ENCODE measurements around the gene TMEM201.
A peak's percentile ranks its signal among the peaks of the same experiment; 100 is the strongest.

Gene TMEM201

DNA sequence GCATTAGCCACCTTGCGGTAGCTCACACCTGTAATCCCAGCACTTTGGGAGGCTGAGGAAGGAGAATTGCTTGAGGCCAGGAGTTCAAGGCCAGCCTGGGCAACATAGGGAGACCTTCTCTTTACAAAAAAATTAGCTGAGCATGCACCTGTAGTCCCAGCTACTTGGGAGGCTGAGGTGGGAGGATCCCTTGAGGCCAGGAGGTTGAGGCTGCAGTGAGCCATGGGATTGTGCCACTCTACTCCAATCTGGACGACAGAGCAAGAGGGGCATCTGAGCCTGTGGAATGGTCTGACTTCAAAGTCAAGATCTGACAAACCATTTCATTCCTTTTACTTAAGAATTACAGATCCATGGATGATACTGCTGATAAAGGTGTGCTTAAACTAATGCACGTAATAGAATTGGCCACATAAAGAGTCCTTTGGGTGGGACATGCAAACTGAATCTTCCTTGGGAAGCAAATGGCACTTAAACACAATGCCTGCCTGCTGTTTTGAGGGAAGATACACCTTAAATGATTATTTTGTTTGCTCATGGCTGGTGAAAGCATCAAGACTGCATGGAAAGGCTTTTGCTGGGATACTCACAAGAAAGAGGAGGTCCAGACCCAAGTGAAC, 2.5 kb upstream of the TMEM201 start:
- DNase-seq, result no peak

DNA sequence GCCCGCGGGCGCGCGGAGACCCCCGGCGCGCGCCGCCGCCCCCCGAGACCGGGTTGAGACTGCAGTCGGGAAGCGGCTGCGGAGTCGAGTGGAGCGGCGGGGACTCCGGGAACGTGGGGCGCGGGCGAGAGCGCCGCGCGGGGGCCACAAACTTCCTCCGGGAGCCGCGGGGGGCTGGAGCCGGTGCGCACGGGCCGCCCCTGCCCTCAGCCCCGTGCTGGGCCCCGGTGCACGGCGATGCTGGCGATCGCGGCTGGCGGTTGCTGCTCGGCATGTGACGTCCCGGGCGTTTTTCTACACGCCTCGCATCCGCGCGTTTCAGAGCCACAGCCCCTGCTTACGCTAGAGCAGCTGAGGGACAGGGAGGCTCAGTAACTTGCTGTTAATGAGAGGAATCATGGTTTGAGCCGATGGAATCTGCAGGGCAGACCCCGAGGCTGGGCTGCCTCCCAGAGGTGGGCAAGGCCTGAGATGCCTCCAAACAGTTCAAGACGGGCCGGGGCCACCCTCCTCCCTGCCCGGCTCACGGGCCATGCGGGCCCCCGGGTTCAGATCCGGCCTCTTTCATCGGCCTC, 520 bp downstream of the TMEM201 start:
- DNase-seq, result peak; percentile 18

DNA sequence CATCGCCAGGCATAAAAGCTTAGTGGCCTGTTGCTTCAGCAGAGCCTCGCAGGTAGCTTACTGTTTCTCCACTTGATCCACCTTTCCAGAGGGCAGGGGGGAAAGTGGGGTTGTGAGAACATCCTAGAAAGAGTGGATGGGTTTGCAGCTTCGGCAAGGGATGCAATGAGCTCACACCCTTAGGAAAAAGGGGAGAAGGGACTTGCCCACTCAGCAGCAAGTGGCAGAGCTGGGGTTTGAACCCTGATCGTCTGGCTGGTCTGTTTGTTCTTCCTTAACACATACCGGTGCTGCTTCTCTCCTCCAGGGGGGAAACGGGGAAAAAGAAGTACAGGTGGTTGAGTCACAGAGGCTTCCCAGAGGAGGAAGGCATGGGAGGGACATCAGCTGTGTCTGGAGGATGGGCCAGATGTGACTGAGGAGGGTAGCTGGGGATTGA, 1.0 kb downstream of the TMEM201 start:
- no peak for DNase-seq

DNA sequence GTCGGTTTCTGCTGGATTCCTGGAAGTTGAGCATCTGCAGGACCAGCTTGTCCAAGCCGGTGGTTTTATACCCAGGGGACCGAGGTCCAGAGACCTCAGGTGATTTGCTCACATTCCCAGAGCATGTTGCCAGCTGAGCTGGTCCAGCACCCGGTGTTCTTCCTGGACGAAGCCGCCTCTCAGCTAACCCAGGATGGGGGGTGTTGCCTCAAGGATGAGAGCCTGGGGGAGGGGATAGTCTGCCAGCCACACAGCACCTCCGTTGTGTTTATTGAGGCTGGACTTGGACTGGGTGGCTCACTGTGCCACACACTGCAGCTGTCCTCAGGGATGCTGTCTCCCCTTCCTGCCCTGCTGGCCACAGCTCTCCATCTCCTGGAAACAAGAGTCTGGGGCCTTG, 1.5 kb downstream of the TMEM201 start:
- no peak for DNase-seq

DNA sequence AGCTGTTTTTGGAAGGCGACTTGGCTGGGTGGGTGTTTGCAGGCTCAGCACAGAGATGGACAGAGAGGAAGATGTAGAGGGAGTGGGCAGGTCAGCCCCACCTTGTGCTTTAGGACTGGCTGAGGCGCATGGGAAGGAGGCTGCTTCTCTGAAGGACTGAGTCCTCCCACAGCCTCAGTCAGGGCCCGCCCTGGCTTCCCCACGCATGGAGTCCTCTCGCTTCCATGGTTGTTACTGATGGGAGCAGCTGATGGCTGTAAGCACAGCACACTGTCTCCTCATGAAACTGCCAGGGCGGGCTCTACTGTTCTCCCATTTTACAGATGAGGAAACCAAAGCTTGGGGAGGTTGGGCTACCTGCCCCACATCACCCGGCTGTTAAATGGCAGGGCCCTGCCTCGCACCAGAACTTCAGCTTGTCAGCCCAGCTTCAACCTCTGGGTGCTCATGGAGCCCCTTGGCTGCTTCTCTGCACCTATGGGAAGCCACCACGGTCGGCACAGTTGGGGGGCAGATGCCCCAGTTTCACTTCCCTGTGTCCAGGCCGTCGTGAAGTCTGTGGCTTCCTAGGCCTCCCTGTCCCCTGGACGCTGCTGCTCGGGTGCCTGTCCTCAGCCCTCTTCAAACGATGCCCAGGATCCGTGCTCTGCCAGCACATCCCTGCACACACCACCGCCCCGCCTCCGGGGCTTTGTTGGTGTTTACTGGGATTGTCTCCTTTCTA, 2.4 kb downstream of the TMEM201 start:
- no peak for DNase-seq

DNA sequence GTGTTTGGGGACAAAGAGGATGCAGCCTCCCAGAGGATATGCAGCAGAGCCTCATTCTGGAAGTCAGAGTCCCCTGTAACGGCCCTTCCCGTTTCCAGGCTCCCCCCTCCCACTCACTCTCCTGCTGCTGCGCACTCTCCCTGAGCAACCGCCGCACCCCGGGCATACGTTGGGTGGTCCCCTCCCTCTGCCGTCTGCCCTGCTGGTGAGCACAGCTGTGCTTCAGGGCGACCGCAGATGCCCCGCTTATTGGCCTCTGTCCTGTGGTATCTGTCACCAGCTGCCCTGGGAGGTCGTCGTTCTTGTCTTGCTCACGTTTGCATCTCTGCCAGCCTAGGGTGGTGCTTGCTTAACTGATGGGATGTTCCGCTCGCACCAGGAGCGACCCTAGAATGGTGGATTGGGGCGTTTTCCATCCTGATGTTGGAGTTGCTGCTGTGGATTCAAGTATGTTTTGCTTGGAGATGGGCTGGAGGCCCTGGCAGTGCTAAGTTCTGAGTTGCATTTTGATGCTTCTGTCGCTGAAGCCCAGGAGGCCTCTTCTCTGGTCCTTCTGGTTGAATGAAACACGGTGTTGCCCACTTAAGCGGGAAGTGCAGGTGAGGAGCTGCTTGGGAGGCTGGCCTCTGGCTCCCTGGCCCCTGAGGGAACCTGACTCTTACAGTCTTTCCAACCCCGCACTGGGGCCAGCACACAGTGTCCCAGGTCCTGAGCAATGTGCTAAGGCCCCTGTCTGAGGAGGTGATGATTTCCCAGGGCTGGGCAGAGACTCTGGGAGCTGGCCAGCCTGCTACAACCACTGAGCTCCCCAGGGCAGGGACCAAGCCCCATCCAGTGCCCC, 3.2 kb downstream of the TMEM201 start:
- DNase-seq, result no peak

DNA sequence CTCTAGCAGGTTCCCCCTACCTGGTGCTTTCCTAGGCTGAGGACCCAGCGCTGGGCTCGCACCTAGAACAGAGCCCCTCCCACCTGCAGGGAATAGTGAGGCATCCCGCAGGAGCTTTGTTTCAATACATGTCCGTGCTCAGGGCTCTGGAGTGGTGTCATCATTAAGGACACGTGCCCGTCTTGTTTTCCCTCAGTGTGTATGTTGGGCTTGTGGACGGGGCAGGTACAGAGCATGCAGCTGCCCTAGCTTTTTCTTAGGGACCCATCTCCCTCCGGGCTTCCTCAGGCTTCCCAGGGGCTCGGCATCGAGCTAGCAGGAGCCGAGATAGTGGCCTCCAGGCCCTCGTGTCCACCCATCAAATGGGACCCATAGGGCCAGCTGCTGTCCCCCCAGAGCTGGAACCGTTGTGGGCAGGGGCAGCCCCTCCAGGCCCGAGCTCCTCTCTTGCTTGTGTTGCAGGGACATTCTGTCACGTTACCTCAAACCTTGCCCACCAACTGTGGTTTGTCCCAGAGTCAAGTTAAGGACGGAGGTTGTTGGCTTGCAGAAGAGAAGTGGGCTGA, 3.9 kb downstream of the TMEM201 start:
- DNase-seq, result no peak

DNA sequence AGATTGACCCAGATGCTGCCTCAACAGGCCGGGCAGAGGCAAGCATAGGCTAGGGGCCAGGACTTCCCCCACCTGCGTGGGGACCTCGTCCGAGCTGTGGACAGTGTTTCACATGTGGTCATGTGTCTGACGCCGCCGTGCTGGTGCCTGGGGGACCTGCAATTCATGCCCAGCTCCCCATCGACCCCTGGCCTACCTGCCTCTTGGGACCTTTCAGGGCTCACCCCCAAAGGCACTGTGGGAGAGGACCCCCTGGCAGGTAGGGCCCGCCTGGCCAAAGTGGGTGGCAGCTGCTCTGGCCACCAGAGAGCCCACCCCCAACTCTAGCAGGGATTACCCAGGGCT, 4.4 kb downstream of the TMEM201 start:
- DNase-seq, result no peak

DNA sequence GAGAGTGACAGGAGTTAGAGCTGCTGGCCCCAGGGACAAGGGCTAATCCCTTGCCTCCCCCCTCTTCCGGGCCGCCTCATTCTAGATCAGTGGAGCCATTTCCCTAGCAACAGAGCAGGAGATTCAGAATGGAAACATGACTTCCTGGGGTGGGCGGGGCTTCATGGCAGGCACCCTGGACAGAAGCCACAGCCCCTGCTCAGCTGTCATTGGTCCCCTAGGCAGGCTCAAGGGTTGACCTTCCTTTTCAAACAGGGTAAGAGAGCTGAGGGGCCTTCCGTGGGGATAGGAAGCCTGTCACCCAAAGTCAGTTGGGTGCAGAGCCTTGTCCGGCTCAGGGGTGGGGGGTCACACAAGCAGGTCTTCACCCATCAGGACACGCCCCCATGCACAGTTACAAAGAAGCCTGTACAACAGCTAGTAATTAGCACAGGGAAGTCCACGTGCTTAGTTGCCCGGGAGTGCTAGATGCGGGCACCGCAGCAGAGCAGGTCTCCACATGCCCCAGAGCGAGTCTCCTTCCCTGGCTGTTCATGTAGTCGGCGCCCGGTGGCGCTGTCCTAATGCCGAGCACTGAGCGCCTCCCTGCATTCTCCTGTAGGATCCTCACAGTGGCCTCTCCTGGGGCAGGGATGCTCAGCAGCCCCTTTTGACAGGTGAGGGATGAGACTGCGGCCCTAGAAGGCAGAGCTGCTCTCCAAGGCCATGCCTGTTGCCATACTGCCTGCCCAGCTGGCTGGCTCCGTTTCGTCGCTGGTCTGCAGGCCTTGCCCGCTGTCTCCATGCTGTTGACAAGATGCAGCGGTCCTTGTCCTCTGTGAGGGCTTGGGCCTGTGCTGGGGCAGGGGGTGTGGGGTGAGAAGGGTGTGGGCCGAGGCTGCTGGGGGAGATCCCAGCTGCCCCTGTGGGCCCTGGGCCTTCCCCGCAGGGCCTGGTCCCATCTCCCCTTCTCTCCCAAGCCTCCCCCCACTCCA, 5.1 kb downstream of the TMEM201 start:
- peak; percentile 38 for DNase-seq

DNA sequence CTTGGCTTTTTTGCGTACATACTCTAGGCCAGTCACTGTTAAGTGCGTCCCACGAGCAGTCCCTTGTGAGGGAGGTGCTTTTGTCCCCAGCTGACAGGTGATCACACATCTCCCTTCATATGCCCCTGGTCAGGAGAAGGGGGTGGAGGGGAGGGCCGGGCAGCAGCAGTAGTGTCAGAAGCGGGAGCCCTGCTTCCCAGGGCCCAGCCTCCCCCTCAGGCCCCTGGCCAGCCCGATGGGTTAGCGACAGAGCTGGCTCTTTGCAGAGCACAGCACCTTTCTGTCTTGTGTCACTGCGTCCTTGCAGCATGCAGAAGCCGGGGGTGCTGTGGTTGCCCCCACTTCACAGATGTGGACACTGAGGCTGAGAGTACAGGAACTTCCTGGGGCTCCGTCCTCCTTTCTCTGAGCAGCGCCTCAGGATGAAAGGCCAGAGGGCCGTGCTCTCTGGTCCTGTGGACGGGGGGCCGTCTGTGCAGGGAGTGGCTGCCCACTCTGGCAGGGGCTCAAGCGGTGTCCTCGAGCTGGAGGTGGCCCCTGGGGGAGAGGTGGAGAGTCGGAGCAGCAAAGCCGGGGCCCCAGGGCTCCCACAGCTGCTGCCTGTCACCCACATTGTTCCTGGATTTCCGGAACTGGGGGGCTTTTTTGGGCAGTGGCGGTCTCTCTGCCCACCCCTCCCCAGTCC, 5.9 kb downstream of the TMEM201 start:
- DNase-seq, result no peak

DNA sequence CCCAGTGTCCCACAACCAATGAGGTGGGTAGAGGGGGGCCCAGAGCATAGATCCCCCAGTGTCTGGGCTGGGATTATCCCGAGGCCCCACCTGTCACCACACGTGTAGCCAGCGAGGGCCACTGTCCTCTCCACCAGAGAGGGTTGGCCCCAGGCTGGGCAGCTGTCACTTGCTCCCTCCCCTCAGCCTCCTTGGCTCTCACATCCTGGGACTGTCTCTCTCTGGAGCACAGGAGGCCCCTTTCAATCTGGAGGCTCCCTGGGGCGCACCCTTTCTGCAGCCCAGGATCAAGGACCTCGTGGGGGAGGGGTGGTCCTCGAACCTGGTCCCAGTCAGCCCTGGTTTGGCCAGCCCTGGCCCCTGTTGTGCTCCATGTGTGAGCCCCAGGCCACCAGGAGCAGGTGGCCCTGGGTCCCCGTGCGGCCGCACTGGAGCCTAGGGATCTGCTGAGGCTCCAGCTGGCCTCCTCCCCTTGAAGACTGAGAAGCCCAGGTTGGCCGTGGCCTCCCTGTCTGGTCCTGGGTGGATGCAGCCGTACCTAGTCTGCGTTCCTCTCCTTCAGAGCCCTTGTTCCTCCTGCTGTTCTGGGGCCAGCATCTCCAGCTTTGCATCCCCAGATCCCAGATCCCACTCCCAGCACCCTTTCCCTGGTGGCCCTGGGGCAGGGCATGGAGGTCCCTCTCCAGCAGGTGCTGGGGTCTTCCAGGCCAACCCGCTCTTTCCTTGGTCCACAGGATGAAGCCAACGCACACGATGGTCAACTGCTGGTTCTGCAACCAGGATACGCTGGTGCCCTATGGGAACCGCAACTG, 6.7 kb downstream of the TMEM201 start:
- DNase-seq, result no peak

DNA sequence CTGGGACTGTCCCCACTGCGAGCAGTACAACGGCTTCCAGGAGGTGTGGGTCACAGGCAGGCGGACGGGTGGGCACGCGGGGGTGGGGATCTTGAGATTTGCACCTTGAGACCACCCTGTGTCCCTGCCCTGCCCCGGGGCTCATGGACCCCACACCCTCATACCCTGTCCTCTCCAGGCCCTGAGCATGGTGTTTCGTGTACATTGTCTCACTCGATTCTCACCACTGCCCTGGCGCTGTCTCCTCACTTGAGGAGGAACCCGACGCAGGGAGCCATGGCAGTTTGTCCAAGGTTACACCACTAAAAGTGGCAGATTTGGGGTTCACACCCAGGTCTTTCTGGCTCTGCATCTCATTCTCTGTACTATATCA, 7.2 kb downstream of the TMEM201 start:
- no peak for DNase-seq

DNA sequence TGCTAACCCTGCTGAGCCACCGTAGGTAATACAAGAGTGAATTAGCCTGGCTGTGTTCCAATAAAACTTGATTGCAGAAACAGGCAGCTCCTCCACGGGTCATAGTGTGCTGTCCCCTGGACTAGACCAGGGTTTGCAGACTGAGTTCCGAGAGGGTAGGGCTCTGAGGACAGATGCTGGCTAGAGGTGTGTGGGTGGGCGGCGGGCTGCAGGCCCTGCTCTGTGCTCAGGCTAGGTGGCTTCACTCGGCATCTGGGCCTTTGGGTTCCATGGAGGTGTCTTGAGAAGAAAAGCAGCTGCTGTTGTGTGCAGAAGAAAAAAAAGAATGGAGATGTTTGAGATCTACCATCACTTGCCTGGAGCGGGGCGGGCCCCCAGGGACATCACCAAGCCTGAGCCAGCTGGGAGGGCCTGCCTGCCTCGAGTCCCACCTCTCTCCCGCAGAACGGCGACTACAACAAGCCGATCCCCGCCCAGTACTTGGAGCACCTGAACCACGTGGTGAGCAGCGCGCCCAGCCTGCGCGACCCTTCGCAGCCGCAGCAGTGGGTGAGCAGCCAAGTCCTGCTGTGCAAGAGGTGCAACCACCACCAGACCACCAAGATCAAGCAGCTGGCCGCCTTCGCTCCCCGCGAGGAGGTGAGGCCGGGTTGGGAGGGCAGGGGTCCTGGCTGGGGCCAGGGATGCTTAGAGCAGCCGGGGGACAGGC, 7.9 kb downstream of the TMEM201 start:
- DNase-seq, result no peak

DNA sequence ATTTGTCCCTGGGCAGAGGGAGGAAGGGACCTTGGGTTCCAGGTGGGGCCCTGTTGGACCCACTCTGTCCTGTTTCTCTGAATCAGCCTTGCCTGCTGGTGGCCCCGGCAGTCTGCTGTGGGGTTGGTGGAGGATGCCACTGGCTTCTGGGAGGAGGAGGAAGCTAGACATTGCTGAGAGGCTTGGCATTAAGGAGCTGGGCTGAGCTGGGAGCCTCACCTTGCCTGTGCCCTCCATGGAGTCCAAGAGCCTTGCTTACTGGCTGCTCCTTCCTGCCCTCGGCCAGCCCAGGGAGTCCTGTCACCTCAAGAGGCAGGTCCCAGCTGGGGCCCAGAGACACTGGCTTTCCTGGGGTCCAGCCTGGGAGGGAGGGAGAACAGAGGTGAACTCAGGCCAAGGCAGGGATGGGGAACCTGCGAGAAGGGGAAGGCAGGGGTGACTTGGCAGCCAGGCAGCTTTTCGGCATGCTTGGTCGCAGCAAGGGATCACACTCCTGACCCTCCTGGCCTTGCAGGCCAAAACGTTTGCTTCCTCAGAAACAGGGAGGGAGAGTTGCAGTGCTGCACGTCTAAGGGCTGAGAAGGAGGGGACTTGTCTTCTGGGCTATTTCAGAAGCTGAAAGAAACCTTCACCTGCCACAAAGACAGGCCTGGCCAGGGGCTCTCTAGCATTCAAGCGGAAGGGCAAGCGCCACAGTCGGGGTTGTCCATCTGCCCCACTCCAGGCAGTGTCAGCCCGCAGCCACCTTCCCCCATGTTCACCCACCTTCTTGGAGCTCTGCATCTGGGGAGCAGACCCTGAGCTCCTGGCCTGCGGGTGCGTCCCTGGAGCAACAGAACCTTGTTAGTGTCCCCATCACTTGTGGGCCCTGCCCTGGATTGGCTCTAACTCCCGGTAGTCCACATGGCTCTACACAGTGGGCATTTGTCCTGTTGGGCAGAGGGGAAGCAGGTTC, 8.9 kb downstream of the TMEM201 start:
- DNase-seq, result no peak

DNA sequence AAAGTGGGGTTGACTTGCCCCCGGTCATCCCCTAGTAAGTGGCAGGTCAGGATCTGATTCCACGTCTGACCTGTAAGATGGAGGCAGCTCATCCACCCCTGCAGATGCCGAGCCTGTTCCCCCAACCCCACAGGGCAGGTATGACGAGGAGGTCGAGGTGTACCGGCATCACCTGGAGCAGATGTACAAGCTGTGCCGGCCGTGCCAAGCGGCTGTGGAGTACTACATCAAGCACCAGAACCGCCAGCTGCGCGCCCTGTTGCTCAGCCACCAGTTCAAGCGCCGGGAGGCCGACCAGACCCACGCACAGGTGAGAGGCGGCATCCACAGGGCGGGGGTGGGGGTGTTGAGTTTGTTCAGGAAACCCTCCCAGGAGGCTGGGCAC, 9.6 kb downstream of the TMEM201 start:
- no peak for DNase-seq

DNA sequence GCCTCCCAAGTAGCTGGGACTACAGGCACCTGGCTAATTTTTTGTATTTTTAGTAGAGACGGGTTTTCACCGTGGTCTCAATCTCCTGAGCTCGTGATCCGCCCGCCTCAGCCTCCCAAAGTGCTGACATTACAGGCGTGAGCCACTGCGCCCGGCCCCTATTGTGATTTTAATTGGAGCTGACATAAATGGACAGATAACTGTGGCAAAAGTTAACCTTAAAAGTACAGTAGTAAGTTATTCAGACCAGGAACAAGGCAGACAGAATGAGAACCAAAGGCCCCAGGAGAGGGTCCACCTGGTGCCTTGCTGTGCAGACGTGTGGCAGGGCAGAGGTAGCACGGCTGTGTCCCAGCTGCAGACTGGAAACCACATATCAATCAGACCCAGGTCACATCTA, 11.0 kb downstream of the TMEM201 start:
- DNase-seq, result no peak

DNA sequence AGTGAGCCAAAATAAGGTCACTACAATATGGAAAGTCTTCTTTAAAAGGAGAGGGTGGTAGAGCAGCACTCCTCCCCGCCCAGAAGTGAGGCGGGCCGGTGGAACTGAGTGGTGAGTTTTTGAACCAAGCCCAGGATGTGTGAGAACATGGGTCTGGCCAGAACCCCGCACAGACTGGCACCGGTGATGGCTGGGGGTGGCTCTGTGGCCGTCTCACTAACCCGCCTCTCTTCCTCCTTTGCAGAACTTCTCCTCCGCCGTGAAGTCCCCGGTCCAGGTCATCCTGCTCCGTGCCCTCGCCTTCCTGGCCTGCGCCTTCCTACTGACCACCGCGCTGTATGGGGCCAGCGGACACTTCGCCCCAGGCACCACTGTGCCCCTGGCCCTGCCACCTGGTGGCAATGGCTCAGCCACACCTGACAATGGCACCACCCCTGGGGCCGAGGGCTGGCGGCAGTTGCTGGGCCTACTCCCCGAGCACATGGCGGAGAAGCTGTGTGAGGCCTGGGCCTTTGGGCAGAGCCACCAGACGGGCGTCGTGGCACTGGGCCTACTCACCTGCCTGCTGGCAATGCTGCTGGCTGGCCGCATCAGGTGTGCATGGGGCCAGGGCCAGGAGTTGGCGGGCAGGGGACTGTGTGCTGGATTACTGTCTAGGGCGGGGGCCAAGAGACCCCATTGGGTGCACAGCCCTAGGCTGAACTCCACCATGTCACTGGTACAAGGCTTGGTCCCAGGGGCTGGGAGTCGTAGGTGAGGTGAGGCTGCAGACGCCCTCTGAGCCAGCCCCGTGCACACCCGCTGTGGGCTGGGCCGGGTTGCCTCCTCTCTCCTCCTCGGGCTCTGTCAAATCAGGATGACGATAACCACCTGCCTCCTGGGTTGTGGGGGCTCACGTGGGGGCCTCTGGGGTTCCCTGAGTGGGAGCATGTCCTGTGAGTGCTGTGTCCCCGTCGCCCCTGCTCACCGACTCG, 12.4 kb downstream of the TMEM201 start:
- DNase-seq, result no peak
